DOHH2 (cell line): ENCODE results near the gene TRPM1.

Experiments used
- EZH2phosphoT487 ChIP-seq: fragments of 200-600 bp; sonication (generic); IDR thresholded peaks from 2 replicates; pipeline ENCODE4 v1.6.1; 2017; ENCODE audit warnings: borderline replicate concordance, mild to moderate bottlenecking, antibody characterized with exemption, low read length, moderate library complexity, mixed read lengths
- TF ChIP-seq, protein P1 (sequence below): fragments of 200-600 bp; sonication (generic); IDR thresholded peaks from one replicate; pipeline ENCODE4 v1.5.1; 2014; ENCODE audit warnings: antibody characterized with exemption, mild to moderate bottlenecking, low read depth, low read length; ENCODE audit not compliant: poor library complexity, severe bottlenecking

DNA sequence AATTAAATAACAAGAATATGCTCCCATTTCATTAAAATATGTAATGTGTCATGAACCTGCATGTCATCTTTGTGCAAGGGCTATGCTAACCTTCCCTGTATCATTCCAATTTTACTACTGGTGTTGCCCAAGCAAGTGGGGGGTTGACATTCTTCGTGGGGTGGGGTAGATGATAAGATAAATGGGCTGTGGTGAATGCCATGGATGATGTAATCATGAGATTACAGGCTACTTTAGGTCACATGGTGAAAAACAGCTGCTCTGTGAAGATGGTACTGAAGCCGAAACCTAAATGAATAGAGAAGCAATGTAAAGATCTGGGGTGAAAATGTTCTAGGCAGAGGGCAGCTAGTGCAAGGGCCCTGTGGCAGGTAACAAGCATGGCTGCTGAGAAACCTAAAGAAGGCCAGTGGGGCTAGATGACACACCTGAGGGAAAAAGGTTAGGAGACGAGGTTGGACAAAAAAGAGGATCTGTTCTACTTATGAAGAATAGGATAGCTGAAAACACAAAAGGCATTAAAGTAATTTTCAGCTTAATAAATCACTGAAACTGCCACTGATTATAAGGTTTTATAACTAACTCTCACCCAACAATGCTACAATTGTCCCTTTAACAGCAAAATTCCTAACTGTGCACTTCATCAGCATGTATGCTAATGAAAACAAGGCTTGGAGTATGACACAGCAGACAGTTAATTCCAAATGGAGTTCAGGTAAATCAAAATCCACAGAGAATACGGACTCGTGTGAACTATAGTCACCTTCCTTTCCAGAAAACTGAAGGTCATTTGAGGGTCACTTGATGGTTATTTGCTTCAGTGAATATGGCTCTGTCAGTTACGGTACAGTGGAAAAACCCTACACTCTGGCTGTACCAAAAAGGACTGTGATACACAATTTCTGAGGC is 145.1 kb downstream of the TRPM1 start:
- TF ChIP-seq, protein P1, sequence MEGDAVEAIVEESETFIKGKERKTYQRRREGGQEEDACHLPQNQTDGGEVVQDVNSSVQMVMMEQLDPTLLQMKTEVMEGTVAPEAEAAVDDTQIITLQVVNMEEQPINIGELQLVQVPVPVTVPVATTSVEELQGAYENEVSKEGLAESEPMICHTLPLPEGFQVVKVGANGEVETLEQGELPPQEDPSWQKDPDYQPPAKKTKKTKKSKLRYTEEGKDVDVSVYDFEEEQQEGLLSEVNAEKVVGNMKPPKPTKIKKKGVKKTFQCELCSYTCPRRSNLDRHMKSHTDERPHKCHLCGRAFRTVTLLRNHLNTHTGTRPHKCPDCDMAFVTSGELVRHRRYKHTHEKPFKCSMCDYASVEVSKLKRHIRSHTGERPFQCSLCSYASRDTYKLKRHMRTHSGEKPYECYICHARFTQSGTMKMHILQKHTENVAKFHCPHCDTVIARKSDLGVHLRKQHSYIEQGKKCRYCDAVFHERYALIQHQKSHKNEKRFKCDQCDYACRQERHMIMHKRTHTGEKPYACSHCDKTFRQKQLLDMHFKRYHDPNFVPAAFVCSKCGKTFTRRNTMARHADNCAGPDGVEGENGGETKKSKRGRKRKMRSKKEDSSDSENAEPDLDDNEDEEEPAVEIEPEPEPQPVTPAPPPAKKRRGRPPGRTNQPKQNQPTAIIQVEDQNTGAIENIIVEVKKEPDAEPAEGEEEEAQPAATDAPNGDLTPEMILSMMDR: no peak
- no peak for TF ChIP-seq EZH2phosphoT487
